HG03108 (cell line): ENCODE results near the gene RPTOR.

Source experiments
- ATAC-seq: cut with Tn5 transposase; IDR thresholded peaks from one replicate; pipeline ENCODE4 v1.9.1; 2021; ENCODE audit warnings: moderate library complexity; ENCODE audit not compliant: unreplicated experiment

Gene RPTOR

DNA sequence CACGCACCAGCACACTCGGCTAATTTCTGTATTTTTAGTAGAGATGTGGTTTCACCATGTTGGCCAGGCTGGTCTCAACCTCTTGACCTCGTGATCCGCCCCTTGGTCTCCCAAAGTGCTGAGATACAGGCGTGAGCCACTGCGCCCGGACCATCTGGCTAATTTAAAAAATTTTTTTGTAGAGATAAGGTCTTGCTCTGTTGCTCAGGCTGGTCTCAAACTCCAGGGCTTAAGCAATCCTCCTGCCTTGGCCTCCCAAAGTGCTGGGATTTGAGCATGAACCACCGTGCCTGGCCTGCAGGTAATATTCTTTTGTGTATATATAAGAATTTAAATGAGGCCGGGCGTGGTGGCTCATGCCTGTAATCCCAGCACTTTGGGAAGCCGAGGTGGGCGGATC is 115.0 kb downstream of the RPTOR start:
- ATAC-seq = no peak

DNA sequence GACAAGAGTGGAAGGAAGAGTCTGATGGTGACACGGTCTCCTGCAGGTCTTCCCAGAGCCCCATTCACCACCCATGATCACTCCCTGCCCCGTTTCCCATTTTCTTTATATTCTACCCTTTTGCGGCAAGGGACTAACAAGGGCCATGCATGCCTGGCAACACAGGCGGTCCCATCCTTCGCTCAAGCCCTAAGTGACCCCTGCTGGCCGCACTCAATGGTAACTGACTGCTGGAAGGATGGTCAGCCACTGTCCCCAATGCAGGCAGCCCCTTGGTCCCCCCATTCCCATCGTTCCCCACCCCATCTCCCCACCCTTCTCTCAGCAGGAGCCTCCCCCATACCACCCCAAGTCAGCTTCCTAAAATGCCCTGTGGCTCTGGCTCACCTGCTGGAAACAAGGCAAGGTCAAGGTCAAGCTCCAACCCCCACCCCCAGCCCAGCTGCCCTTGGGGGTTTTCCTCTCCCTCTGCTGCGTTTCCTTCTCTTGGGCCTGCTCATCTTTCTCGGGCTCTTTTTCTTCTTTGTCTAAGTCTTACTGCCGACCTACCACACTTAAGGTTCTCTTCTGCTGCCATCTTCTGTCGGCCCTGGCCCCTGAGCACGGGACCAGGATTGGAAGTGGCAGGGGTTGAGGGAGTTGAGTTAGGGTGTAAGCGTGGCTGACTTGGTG is 116.0 kb downstream of the RPTOR start:
- no peak for ATAC-seq

DNA sequence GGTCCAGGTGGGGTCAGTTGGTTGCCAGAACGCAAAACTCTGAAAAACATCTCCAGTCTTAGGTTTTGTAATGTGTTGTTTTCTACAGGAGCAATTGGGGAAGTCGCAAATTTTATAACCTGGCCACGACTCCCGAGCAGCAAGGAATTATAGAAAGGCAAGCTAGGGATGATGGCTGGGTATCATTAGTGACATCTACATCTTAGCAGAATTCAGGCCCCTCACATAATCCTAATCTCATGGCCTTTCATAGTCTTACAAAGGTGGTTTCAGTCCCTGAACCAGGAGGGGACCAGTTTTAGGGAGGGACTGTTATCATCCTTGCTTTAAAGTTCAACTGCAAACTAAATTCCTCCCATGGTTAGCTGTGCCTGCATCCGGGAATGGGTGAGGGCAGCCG is 117.9 kb downstream of the RPTOR start:
- no peak for ATAC-seq

DNA sequence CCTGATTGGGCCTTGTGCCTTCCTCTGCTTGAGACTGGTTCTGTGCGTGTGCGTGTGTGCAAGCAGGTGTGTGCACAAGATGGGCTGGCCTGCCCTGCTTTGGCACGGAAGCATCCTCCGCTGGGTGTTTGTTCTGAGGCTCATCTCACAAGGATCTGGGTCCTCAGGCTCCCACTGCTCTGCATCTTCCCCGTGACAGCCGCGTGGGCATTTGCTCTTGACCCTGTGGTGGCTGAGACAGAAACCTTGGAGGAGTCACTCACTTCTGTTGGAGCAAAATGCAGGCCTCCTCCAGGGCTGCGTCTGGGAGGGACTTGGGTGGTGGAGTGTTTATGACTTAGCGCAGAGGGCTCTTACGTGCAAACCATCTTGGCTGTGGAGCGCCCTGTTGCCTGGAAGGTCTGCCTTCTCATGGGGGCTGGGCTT is 119.2 kb downstream of the RPTOR start:
- no peak for ATAC-seq

DNA sequence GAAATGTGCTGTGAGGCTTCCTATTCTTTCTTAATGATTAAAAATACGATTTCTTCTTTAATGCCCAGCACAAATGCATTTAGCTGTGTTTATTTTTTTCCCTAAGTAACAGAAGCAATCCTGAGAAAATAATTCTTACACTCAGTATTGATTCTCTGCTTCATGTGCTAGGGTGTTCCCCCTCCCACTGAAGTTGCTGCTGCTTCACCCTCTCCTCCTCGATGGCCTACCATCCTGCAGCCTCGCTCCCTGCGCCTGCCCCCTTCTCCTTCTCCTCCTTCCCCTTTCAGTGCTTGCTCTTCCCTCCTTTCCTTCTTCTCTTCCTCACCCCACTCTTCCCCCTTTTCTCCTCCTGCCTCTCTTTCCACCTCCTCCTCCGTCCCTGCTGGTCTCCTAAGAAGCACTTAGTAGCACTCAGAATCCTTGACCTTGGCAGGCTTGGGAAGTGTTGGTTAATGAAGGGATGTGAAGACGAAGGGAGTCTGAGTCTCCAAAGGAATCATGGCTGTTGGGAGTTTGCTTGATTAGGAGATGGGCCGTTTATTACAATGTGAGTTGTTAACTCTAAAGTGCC is 119.7 kb downstream of the RPTOR start:
- ATAC-seq = no peak

DNA sequence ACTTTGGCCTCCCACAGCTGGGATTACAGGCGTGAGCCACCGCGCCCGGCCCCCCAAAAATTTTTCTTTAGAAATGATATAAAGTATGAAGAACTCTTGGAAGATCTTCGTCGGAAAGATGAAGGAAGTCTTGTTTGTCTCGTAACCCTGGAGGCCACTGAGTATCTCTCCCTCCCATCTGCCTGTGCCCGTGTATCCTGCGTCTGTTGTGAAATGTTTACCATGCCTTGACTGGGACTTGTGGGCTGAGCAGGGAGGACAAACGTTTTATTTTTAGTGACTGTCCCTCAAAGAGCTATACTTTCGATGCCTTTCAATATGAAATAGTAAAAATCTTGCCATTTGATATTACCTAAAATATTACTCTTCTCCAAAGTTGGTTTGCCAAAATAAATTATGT is 121.2 kb downstream of the RPTOR start:
- ATAC-seq = no peak

DNA sequence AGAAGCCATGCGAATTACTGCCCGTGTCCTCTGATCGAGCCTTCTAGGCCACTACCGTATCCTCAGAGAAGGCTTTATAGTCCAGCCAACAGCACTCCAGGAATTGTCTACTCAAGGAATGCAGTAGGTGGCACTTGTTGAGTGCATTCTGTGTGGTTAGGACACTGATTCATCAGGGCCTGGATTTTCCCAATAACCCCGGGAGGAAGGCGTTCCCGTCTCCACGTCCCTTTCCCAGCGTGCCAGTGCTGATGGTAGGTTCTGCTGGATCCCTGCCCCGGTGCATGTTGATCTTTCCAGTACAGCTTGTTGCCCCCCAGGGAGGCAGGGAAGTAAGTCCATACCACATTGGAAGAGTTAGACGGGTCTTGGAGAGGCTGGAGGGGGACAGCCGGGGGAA is 122.2 kb downstream of the RPTOR start:
- ATAC-seq = no peak

DNA sequence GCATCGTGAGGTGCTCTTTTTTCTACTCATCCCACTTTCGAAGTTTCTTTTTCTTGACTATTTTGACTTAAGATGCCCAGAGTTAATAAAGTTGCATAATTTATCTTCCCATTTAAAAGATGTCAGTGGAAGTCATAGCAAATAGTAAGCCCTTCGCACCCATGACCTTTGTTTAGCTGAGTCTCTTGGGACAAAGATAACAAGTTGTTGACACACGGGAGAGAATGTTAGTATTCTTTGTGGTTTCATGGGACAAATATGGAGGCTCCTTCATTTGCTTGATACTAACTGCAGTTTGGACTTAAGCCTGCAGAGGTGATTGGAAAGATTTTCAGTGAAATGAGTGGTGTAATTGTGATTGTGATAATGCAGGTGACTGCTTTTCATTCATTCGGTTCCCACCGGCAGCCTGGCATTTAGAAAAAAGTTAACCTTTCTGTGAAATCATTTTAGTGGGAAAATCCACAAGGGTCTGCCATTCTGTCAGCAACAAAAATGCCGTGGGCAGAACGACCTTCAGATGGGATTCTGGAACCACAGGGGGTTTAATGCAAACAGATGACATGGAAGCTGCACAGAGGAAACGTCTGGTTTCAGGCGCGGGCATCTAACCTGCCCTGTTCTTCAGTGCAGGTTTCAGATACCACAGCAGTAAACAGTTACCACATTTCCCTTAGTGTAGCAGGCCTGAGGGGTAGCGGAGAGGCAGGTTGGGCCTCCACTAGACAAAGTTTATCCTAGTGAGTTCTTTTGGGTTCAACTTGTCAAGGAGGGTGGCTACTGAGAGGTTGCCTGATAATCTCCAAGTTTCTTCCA is 123.0 kb downstream of the RPTOR start:
- no peak for ATAC-seq

DNA sequence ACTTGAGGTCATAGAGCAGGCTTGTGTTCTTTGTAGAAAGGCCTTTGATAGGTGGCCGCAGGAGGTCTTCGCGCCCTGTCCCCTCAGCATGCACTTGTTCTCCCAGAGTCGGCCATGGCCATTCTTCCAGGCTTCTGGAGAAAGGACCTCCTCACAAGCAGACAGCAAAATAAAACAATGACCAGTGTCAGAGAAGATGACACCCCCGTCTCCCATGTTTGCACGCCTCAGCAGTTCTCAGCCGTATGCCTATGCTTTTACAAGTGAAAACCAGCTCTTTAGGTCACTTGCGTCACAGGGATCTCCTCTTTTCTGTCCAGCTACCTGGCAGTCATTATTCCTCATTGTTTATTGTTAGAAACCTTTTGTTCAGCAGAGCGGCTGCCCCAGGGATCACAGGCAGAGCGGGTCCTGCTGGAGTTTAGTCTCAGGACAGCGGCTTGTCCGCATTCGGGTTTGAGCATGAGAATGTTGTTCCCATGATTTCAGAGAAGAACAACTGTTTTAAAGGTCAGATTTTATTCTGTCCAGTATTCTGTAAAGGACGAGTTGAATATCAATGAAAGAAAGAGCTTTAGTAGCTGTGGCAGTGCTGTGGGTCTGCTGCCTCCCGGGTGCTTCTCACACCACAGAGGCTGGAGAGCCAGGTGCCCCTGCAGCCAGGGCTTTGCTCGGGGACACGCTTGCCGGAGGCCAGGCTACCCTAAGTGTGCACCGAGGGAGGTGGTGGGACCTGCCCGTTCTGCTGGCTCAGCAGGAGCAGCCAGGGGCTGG is 123.9 kb downstream of the RPTOR start:
- ATAC-seq = no peak

DNA sequence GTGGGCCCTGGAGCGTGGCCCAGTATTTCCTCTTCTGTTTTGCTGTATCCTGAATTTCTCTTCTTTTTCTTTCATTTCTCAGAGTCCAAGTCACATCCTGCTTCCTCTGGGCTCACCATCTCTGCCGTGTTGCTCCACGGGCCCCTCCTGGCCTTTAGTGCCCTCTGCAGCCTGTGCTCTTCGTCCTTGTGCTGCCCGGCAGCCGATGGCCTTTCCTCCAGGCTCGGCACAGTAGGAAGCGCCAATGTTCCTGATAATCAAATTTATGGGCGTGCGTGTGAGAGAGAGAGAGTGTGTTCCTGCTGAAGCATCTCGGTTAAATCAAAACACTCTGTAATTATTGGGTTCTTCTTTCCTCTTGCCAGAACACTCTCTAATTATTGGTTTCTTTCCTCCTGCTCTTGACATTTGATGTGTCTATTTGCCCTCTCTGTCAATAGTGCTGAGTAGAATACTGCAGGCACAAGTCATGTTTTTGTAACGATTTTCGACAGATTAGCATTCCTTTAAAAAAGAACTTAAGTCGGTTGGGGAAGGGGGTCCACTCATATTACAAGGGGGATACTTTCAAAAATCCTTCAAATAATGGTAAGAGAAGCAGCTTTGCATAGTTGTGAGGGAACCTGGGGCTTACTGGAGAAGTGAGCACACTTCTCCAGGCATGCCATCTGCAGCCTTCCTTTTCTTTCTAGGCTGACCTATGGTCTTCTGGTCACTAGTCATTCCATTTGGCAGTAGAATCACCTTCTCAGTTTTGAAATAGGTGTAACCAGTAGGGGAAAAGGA is 126.6 kb downstream of the RPTOR start:
- no peak for ATAC-seq

DNA sequence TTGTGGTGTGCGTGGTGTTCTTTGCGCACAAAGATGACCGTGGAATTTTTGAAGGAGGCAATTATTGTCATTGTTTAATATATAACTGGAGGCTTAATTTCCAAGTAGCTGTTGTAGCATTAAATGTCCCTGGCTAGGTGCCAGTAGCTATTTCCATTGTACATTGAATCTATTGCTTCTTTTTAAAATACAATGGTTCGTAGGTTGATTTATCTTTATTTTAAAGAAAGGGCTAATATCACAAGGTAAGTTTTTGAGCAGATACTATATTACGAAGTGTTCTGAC is 127.1 kb downstream of the RPTOR start:
- no peak for ATAC-seq

DNA sequence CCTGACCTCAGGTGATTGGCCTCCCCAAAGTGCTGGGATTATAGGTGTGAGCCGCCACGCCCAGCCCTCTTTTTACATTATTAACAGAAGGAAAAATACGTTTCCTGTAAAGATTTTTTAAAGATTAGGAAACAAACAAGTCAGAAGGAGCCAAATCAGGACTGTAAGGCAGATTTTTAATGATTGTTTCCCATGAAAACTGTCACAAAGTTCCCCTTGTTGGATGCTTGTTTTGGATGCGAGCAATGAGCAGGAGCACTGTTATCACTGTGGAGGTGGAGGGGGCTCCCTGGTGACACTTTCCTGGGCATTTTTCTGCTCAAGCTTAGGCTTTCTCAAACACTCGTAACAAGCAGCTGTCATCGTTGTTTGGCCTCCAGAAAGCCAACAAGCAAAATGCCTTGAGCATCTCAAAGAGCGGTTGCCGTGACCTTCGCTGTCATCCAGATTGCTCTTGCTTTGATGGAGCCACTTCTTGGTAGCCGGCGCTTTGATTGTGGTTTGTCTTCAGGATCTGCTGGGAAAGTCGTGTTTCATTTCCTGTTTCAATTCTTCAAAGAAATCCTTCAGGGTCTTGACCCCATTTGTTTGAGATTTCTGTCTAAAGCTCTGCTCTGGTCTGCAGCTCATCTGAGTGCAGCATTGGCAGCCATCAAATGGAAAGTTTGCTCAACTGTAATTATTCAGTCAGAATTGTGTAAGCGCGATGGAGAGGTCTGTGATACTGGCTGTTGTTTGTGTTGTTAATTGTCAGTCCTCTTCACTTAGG is 128.7 kb downstream of the RPTOR start:
- no peak for ATAC-seq

DNA sequence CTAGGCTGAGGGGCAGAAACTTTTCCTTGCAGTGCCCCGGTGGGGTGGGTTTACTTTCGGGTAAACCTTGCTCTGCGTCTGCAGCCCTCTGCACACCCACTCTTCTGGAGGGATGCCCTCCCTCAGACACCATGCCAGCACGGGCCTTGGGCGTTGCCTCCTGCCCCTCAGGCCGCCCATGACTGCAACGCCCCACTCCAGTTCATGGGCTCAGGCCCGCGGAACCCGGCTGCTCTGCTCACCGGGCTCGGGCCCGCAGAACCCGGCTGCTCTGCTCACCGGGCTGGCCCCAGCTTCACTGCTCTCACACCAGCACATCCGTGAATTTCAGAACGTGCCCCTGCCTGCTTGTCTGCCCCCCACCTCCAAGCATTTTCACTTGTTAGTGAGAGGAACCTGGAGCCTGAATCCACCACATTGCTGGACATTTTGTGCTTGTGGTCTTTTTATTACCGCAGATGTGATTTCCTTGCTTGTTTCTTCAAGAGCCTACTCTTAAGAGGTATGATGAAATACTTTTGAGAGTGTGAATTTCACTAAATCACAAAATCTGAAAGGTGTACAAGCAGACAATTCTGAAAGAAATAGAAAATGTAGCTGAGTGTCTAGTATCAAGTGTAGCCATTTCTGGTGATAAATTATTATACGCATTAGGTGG is 130.9 kb downstream of the RPTOR start:
- ATAC-seq = no peak

DNA sequence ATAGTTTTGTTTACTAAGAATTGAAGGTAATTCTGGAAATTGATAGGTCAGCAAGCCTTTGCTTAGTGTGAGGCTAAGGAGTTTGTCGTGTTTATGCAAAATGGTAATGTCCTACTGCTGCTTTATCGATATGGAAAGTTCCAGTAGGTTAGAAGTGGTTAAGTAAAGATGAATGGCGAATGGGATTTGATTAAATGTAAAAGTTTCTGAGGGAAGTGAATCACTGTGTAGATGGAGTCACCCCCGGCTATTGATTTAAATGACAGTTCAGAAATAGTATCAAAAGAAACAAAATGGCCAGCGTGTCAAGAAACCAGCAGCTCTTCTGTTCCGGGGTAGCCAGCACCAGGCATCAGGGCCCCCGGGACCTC is 131.4 kb downstream of the RPTOR start:
- no peak for ATAC-seq

DNA sequence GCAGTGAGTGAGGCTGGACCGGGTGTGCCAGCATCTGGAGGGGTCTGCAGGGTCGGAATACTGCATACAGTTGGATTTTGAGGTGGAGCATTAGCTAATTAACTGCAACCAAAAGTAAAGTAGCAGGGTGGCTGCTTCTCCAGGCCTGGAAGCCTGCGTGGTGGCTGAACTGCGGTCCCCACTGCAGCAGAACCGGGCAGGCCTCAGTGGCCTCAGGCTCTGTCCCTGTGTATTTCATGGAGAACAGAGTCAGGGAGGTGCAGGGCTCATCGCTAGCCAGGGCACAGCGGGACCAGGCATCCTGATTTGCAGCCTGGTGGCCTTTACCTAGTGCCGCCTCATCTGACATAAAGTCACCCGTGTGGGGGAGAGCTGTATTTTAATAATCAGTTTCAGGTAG is 131.9 kb downstream of the RPTOR start:
- no peak for ATAC-seq

DNA sequence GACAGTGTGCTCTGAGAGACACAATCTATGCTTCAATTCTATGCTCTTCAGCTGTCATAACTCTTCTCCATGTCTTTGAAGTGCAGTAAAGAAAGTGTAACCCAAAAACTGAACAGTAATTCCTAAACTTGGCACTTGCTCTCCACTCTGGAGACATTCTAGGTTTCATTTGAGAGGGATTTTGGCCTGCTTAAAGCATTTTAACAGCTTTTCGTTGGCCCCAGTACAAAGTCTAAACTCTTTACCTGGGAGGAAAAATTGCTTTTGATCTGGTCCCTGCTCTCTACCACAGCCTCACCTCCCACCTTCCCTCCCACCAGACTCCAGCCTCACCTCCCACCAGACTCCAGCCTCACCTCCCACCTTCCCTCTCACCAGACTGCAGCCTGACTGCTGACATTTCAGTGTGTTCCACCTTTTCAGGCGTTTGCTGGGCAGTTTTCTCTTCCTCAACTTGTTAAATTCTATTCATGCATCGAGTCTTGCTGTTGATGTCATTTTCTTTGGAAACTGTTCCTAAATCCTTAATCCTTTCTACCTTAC is 132.6 kb downstream of the RPTOR start:
- no peak for ATAC-seq

DNA sequence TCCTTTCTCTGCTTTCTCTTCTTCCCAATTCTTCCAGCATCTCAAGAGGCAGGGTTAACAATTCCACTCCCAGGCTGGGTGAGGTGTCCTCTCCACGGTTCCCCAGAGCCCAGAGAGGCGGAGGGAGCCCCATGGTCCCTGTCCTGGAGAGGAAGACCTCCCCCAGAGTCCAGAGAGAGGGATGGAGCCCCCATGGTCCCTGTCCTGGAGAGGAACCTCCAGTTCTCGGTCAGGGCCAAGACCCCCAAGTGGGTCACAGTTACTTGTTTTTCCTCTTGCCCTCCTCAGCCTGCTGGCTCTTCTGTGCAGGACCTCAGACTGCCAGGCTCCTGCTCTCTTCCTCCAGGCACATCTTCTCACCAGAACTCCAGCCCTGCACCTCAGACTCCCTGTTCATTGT is 135.2 kb downstream of the RPTOR start:
- ATAC-seq = no peak

DNA sequence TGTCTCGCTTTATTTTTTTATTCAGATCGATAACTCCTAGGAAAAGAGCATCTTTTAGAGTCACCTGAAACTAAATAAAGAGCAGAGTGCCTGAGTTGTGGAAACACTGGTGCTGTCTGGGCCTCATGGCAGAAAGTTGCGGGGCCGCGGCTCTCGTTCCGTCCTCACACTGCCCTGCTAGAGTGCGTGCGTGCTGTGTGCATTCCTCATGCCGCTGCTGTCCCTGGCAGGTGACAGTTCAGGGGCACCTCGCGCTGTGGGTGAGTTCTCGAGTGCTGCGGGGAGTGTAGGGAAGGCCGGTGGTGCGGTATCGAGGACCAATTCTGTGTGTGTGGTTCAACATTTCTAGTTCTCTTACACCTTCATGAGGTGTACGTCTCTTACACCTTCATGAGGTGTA is 136.6 kb downstream of the RPTOR start:
- ATAC-seq = no peak

DNA sequence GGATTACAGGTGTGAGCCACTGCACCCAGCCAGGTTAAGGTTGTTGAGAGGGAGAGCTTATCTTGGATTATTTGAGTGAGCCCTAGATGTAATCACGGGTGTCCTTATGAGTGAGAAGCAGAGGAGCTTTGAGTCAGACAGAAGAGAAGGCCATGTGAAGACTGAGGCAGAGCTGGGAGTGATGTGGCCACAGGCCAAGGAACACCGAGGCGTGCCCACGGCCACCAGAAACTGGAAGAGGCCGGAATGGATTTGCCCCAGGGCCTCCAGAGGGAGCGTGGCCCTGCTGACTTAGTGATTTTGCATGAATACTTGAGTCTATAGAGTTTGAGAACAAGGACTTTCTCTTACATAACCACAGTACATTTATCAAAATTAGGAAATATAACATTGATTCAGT is 137.7 kb downstream of the RPTOR start:
- no peak for ATAC-seq
